ENCODE results near the gene KCNH2. TPM values are rescaled to one million over a fixed set of nuclear protein-coding genes. Genes with fewer than 3 reads are reported as not detected.

Gene KCNH2
- total RNA-seq, 4 donors from 2014 or later = 0.19 to 2.5 (median 0.72) TPM

GRCh38 chr7:150897502-150898474, 80.3 kb downstream of the KCNH2 start:
- intact Hi-C loops (cut with DNase I) = loop anchor here (5.0 to 10.0 kb wide), 2 partner anchors 90 to 207 kb away; no protein-coding TSS in a partner anchor
- Histone ChIP-seq H3K27ac (peak overlapping the region in 1 of 4 donors; percentile 16), H3K4me3 (no peak overlapping the region), H3K36me3 (no peaks in the 10 kb centered on the region), H3K9me3 (peaks cover 0 to 6% (median 6%) of the 10 kb centered on the region in 3 donors), H3K27me3 (peaks cover 0 to 46% (median 2%) of the 10 kb centered on the region in 4 donors), H3K4me1 (peaks cover 6 to 28% (median 6%) of the 10 kb centered on the region in 3 donors)
- TF ChIP-seq POLR2A (IDR thresholded peaks at IDR 0.05) = peak in 1 of 4 donors; percentile 28
- TF ChIP-seq, protein P1, sequence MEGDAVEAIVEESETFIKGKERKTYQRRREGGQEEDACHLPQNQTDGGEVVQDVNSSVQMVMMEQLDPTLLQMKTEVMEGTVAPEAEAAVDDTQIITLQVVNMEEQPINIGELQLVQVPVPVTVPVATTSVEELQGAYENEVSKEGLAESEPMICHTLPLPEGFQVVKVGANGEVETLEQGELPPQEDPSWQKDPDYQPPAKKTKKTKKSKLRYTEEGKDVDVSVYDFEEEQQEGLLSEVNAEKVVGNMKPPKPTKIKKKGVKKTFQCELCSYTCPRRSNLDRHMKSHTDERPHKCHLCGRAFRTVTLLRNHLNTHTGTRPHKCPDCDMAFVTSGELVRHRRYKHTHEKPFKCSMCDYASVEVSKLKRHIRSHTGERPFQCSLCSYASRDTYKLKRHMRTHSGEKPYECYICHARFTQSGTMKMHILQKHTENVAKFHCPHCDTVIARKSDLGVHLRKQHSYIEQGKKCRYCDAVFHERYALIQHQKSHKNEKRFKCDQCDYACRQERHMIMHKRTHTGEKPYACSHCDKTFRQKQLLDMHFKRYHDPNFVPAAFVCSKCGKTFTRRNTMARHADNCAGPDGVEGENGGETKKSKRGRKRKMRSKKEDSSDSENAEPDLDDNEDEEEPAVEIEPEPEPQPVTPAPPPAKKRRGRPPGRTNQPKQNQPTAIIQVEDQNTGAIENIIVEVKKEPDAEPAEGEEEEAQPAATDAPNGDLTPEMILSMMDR (IDR thresholded peaks at IDR 0.05) = no peak
- no peak for DNase-seq
- WGBS, 2 donors = 41 to 46% methylated on average over 15 to 20 of the region's 22 CpGs

- Histone ChIP-seq H3K36me3 (no peaks in the 10 kb centered on the region), H3K4me3 (no peak overlapping the region), H3K27me3 (peaks cover 0 to 46% (median 2%) of the 10 kb centered on the region in 4 donors), H3K9me3 (peaks cover 0 to 6% (median 6%) of the 10 kb centered on the region in 3 donors), H3K4me1 (peaks cover 6 to 17% (median 6%) of the 10 kb centered on the region in 3 donors), H3K27ac (peak overlapping the region in 1 of 4 donors; percentile 6)
- 21 to 44% methylated on average over 9 to 10 of the region's 10 CpGs for WGBS, 2 donors
- TF ChIP-seq, protein P1 (IDR thresholded peaks at IDR 0.05) = no peak
- no peak for TF ChIP-seq POLR2A (IDR thresholded peaks at IDR 0.05)
- intact Hi-C loops (cut with DNase I) = loop anchor here (5.0 to 10.0 kb wide), 2 partner anchors 91 to 208 kb away; no protein-coding TSS in a partner anchor
- DNase-seq = no peak
Observed at GRCh38 chr7:150896562-150897209, 81.4 kb downstream of the KCNH2 start.

- intact Hi-C loops (cut with DNase I) = loop anchor here (5.0 to 10.0 kb wide), 2 partner anchors 91 to 209 kb away; no protein-coding TSS in a partner anchor
- WGBS, 2 donors = 69 to 90% methylated on average over 1 to 2 of the region's 2 CpGs
- peaks cover 0 to 6% (median 6%) of the 10 kb centered on the region in 3 donors for H3K9me3 ChIP-seq
Observed at GRCh38 chr7:150895809-150896208, 82.3 kb downstream of the KCNH2 start.

More at GRCh38 chr7:150895809-150896208, 82.3 kb downstream of the KCNH2 start:
- Histone ChIP-seq H3K36me3 (no peaks in the 10 kb centered on the region), H3K4me1 (peaks cover 6 to 9% (median 6%) of the 10 kb centered on the region in 3 donors), H3K27me3 (peaks cover 0 to 42% (median 2%) of the 10 kb centered on the region in 4 donors), H3K4me3 (no peak overlapping the region), H3K27ac (no peak overlapping the region)
- TF ChIP-seq POLR2A (IDR thresholded peaks at IDR 0.05) = no peak
- TF ChIP-seq, protein P1 (IDR thresholded peaks at IDR 0.05) = no peak
- DNase-seq = no peak

Other genes starting within 250 kb of the KCNH2 start
- 10 to 100 TPM in 2 of 4 donors, 1 to 10 TPM in 1, under 1 TPM in 1; 0.15 to 29.4 (median 8.2) TPM for gene GIMAP5, start 240.9 kb downstream of the KCNH2 start, total RNA-seq
- 10 to 100 TPM in 2 of 4 donors, 1 to 10 TPM in 2; 3.3 to 54.9 (median 12.4) TPM for gene TMEM176B, start 178.0 kb downstream of the KCNH2 start, total RNA-seq
- gene TMEM176A, start 177.6 kb downstream of the KCNH2 start, total RNA-seq = 10 to 100 TPM in 2 of 4 donors, 1 to 10 TPM in 2; 2.5 to 35.5 (median 10.7) TPM
- 1 to 10 TPM in 2 of 4 donors, under 1 TPM in 2; 0.26 to 4.4 (median 1.4) TPM for gene AOC1, start 125.8 kb downstream of the KCNH2 start, total RNA-seq
- gene NOS3, start 12.7 kb upstream of the KCNH2 start, total RNA-seq = 1 to 10 TPM; 1.4 to 3.2 (median 2.2) TPM
- 10 to 100 TPM in 2 of 4 donors, 1 to 10 TPM in 2; 1.5 to 45.2 (median 12.8) TPM for gene ATG9B, start 46.2 kb upstream of the KCNH2 start, total RNA-seq
- 10 to 100 TPM; 23.1 to 41.0 (median 26.1) TPM for gene ABCB8, start 50.1 kb upstream of the KCNH2 start, total RNA-seq
- gene ASIC3, start 70.2 kb upstream of the KCNH2 start, total RNA-seq = under 1 TPM in 2 of 4 donors, not detected in 2; 0.40 to 0.95 TPM
- gene CDK5, start 79.6 kb upstream of the KCNH2 start, total RNA-seq = 10 to 100 TPM in 2 of 4 donors, 1 to 10 TPM in 2; 3.8 to 12.9 (median 8.6) TPM
- gene SLC4A2, start 81.3 kb upstream of the KCNH2 start, total RNA-seq = 10 to 100 TPM; 39.8 to 53.7 (median 45.0) TPM
- gene FASTK, start 102.5 kb upstream of the KCNH2 start, total RNA-seq = 10 to 100 TPM; 43.0 to 83.6 (median 75.9) TPM
- gene TMUB1, start 105.2 kb upstream of the KCNH2 start, total RNA-seq = 10 to 100 TPM; 28.4 to 51.0 (median 35.2) TPM
- gene AGAP3, start 108.2 kb upstream of the KCNH2 start, total RNA-seq = 100 to 1,000 TPM in 1 of 4 donors, 10 to 100 TPM in 3; 68.6 to 100 (median 72.2) TPM
- not detected for gene GBX1, start 189.4 kb upstream of the KCNH2 start, total RNA-seq
- gene ASB10, start 208.9 kb upstream of the KCNH2 start, total RNA-seq = not detected
- gene H2BK1, start 232.2 kb upstream of the KCNH2 start, total RNA-seq = not detected
- gene ABCF2, start 248.9 kb upstream of the KCNH2 start, total RNA-seq = 10 to 100 TPM; 27.0 to 44.7 (median 40.5) TPM